HG03196 (cell line): ENCODE data around the gene LILRB3.
"Not testable (repeated sequence)": the region's sequence is repeated elsewhere in the genome, so short reads cannot be mapped to it uniquely, and the experiment has no call there.

Source experiments
- ATAC-seq: cut with Tn5 transposase; IDR thresholded peaks from one replicate; pipeline ENCODE4 v1.9.1; 2021; ENCODE audit not compliant: unreplicated experiment

Gene LILRB3

GRCh38 chr19:54243809-54244208 lies 21.0 kb upstream of the LILRB3 start:
- not testable (repeated sequence) for ATAC-seq

DNA sequence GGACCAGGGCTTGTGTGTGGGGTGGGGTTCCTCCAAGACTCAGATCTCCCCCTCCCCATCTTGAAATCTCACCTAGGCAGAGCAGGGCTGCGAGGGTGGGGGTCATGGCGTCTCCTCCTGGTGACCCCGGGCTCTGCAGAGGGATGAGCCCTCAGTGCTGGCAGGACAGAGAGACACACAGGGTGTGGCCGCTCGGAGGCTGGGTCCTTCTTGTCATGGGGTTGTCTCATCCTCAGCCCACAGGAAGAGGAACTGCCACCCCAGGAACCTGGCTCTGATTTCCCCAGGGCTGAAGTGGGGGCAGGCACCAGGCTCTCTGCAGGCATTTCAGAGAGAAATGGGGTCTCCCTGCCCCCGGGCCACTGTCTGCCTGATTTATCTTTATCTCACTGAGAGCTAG lies 19.8 kb upstream of the LILRB3 start, which contains the start of gene LILRA6:
Gene LILRA6 (minus strand): TSS at position 145 of the 400 bp plus-strand sequence.
- ATAC-seq = not testable (repeated sequence)

- not testable (repeated sequence) for ATAC-seq
Observed at GRCh38 chr19:54242234-54242633, 19.4 kb upstream of the LILRB3 start.

GRCh38 chr19:54240372-54241336 lies 17.8 kb upstream of the LILRB3 start:
- ATAC-seq = not testable (repeated sequence)

- not testable (repeated sequence) for ATAC-seq
Observed at GRCh38 chr19:54239491-54240371, 16.9 kb upstream of the LILRB3 start.

GRCh38 chr19:54233941-54234340 lies 11.1 kb upstream of the LILRB3 start:
- no peak for ATAC-seq

- no peak for ATAC-seq
Observed at GRCh38 chr19:54231077-54231931, 8.5 kb upstream of the LILRB3 start.

- no peak for ATAC-seq
Observed at GRCh38 chr19:54230031-54230430, 7.2 kb upstream of the LILRB3 start.

DNA sequence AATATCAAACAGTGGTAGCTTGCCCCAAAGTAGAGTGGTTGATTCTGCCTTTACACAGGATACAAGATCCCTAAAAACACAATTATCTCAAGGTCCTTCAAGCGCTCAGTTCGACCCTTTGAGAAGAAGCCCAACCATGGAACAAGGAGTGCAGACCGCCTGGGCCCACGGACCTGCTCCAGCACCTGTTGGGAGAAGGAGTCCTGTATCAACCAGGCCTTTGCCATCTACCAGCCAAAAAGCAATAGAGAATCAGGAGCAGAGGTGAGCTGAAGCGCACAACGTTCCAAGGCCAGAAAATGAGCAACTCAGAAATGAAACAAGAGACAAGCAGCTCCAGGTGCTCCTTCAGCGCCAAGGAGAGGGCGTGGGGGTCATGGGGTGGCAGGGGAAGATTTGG lies 6.3 kb upstream of the LILRB3 start:
- ATAC-seq = no peak

- ATAC-seq = not testable (repeated sequence)
Observed at GRCh38 chr19:54224619-54225018, 1.8 kb upstream of the LILRB3 start.

GRCh38 chr19:54223937-54224281 lies 1.1 kb upstream of the LILRB3 start:
- not testable (repeated sequence) for ATAC-seq

DNA sequence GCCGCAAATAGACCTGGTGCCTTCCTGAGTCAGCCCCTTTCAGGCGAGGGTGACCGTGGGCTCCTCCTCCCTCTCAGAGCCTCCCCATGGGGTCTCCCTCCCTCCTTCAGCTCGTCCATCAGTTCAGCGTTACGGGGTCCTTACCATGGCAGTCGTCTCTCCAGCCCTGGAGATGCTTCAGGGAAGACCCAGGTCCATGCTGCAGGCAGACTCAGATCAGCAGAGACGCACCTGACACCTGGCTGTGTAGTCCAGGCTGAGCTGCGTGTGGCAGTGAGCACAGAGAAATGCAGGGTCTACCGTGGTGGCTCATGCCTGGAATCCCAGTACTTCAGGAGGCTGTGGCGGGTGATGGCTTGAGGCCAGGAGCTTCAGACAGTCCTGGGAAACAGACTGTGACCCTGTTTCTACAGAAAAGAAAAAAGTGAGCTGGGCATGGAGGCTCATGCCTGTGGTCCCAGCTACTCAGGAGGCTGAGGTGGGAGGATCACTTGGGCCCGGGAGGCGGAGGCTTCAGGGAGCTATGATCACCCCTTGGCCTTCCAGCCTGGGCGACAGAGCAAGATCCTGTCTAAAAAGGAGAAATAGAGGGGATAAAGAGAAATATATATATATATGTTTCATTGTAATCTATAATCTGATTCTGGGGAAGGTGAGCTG lies 600 bp upstream of the LILRB3 start:
- ATAC-seq = not testable (repeated sequence)

DNA sequence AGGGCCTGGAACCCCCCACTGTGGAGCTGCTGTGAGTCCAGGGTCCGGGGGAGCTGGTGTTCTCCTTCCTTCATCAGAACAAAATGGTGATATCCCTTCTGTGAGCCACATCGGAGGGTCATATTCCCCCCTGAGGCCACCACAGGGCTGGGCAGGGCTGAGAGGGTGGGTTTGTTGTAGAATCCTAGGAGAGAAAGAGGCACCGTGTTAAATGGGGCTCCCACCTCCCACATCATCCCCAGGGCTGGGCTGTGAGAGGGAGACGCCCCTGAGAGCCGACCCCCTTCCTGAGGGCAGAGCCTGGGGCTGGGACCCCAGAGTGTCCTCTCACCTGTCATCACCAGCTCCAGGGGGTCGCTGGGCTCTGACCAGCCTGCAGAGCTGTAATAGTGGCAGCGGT lies 860 bp downstream of the LILRB3 start:
- ATAC-seq = not testable (repeated sequence)

GRCh38 chr19:54219702-54220101 lies 3.1 kb downstream of the LILRB3 start:
- not testable (repeated sequence) for ATAC-seq

DNA sequence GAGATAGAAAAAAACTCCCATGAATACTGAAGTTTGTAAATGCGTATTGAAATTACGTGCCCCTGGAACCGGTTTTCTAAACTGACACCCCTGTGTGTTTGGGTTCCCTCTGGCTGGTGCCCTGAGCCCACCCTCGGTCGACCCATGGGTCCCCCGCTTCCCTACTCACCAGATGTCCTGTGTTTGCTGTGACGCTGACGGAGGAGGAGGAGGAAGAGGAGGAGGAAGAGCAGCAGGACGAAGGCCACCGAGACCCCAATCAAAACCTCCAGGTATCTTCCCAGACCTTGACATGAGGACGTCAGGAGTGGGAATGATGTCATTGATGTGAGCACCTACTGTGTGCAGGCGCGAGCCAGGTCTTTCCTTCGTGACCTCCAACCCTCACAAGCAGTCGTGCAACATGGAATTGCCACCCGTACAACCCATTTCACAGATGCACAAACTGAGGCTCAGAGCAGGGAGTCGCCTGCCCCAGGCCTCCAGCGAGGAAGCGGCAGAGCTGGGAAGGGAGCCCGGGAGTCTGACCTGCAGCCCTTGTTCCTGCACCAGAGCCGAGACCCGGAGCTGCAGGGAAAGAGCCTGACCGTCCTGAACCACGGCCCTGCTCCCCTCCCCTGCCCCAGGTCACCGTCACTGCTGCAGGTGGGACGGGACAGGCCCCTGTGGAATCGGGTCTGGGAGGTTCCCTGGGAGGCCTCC lies 3.7 kb downstream of the LILRB3 start:
- no peak for ATAC-seq

- no peak for ATAC-seq
Observed at GRCh38 chr19:54218259-54218658, 4.5 kb downstream of the LILRB3 start.

DNA sequence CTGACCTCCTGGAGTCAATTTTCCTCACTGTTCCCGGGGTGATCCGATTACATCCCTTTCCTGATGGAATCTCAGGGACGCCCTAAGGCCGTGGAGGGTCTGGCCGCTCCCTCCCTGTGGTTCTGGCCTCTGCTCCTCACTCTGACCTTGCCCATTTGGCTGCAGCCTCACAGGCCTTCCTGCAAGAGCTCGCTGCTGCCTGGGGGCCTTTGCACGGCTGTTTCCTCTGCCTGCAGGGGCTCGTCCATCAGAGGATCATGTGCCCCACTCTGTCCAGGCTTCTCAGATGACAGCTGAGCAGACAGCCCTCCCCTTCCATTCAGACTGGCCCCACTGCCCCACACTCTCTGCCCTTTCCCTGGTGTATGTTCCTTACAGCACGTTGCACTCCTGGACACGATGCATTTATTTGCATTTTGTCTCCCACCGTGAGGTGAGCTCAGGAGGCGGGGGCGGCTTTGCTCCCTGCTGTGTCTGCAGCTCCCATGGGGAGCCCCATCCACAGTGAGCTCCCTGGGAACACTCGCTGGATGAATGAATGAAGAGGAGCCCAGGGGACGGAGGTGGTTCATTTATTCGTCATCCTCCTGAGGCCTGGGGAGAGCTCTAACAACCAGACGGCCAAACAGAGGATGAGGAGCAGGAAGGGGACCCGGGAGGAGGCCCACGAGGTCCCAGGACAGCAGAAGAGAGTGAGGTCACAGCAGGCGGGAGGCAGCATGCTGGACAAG lies 5.1 kb downstream of the LILRB3 start:
- ATAC-seq = not testable (repeated sequence)

- no peak for ATAC-seq
Observed at GRCh38 chr19:54216869-54217268, 5.9 kb downstream of the LILRB3 start.

GRCh38 chr19:54214734-54215133 lies 8.1 kb downstream of the LILRB3 start:
- ATAC-seq = not testable (repeated sequence)
